ENCODE measurements around the gene PPP2R5C.

- no peak for TF ChIP-seq POLR2A (IDR thresholded peaks at IDR 0.05)
- TF ChIP-seq, protein P1, sequence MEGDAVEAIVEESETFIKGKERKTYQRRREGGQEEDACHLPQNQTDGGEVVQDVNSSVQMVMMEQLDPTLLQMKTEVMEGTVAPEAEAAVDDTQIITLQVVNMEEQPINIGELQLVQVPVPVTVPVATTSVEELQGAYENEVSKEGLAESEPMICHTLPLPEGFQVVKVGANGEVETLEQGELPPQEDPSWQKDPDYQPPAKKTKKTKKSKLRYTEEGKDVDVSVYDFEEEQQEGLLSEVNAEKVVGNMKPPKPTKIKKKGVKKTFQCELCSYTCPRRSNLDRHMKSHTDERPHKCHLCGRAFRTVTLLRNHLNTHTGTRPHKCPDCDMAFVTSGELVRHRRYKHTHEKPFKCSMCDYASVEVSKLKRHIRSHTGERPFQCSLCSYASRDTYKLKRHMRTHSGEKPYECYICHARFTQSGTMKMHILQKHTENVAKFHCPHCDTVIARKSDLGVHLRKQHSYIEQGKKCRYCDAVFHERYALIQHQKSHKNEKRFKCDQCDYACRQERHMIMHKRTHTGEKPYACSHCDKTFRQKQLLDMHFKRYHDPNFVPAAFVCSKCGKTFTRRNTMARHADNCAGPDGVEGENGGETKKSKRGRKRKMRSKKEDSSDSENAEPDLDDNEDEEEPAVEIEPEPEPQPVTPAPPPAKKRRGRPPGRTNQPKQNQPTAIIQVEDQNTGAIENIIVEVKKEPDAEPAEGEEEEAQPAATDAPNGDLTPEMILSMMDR (IDR thresholded peaks at IDR 0.05) = no peak
Observed at GRCh38 chr14:101922866-101923265, 161.4 kb downstream of the PPP2R5C start.

Data from upper lobe of left lung (tissue), 4 donors.